H1 (cell line): Measurements from ENCODE around the gene RHBDF1. TPM values are rescaled to one million over a fixed set of nuclear protein-coding genes. Genes with fewer than 3 reads are reported as not detected.

ENCODE experiments used
- CTCF ChIA-PET: fragments of 300-600 bp; sonication (Branson Sonifier 250); formaldehyde crosslinking; loops from one replicate; lab custom pipeline; 2021; ENCODE audit not compliant: partially characterized antibody; lab: Charles Lee
- POLR2A ChIA-PET: fragments of 300-600 bp; sonication (Branson Sonifier 250); formaldehyde crosslinking; loops from one replicate; lab custom pipeline; 2021; ENCODE audit warnings: inconsistent platforms; ENCODE audit not compliant: partially characterized antibody; lab: Charles Lee
- DNase-seq, 2 experiments: peaks; one replicate each; pipeline versions ENCODE4 v3.0.0 to v3.0.0-alpha.2; 2010 to 2022; ENCODE audit warnings: low spot score in 2 of 2, low read depth in 1 of 2, mixed read lengths in 1 of 2
- FAIRE-seq: peaks from 2 replicates; lab custom pipeline; 2011; peaks lifted over from hg19 to GRCh38; lab: Jason Lieb, UNC
- H2AFZ ChIP-seq: 2 replicates; pipeline ENCODE4 v1.8.1; 2012; ENCODE audit warnings: low read length, inconsistent platforms
- H2AK5ac ChIP-seq: 2 replicates; pipeline ENCODE4 v1.6.1; 2013; ENCODE audit warnings: low read depth, low read length
- H2BK120ac ChIP-seq: replicated peaks from 2 replicates; pipeline ENCODE3; 2013; ENCODE audit warnings: low read depth, low read length, inconsistent platforms
- H2BK12ac ChIP-seq: 2 replicates; pipeline ENCODE4 v1.6.1; 2013; ENCODE audit warnings: low read depth, low read length
- H2BK15ac ChIP-seq: 2 replicates; pipeline ENCODE4 v1.6.1; 2013; ENCODE audit warnings: low read length
- H2BK20ac ChIP-seq: 2 replicates; pipeline ENCODE4 v1.6.1; 2013; ENCODE audit warnings: low read length
- H2BK5ac ChIP-seq: 2 replicates; pipeline ENCODE4 v1.6.1; 2013; ENCODE audit warnings: low read depth, low read length
- H3K14ac ChIP-seq: 2 replicates; pipeline ENCODE4 v1.6.1; 2013; ENCODE audit warnings: inconsistent platforms; ENCODE audit not compliant: insufficient read length
- H3K18ac ChIP-seq: 2 replicates; pipeline ENCODE4 v1.6.1; 2013; ENCODE audit warnings: low read length; ENCODE audit errors: extremely low read depth
- H3K23ac ChIP-seq: 2 replicates; pipeline ENCODE4 v1.6.1; 2013; ENCODE audit warnings: inconsistent platforms; ENCODE audit not compliant: insufficient read length
- H3K23me2 ChIP-seq: 2 replicates; pipeline ENCODE4 v1.6.1; 2013; ENCODE audit warnings: low read depth, low read length
- H3K27ac ChIP-seq: 2 replicates; pipeline ENCODE4 v1.6.1; 2011; ENCODE audit warnings: low read depth, low read length, inconsistent platforms
- H3K27me3 ChIP-seq, 4 experiments: replicated peaks in 1 of 4; 1 replicate in 1 of 4; 2 replicates in 3 of 4; pipeline versions ENCODE4 v1.6.1 to v1.8.1; 2011 to 2013; ENCODE audit warnings: low read length in 3 of 4, mild to moderate bottlenecking in 3 of 4, inconsistent platforms in 2 of 4, mixed read lengths in 2 of 4, moderate library complexity in 1 of 4; ENCODE audit not compliant: control insufficient read depth in 3 of 4, insufficient read depth in 3 of 4; ENCODE audit errors: extremely low read depth in 1 of 4
- H3K36me3 ChIP-seq, 4 experiments: 2 replicates each; pipeline versions ENCODE4 v1.6.1 to v1.8.1; 2011 to 2013; ENCODE audit warnings: mild to moderate bottlenecking in 4 of 4, low read length in 3 of 4, moderate library complexity in 2 of 4, control low read depth in 1 of 4, inconsistent platforms in 1 of 4; ENCODE audit not compliant: insufficient read depth in 4 of 4, control insufficient read depth in 2 of 4
- H3K4ac ChIP-seq: replicated peaks from 2 replicates; pipeline ENCODE3; 2013; ENCODE audit warnings: low read length, low read depth, mixed read lengths, inconsistent platforms; ENCODE audit not compliant: insufficient read length
- H3K4me1 ChIP-seq, 4 experiments: replicated peaks in 1 of 4; 1 replicate in 1 of 4; 2 replicates in 3 of 4; pipeline versions ENCODE4 v1.6.1 to v1.8.1; 2011 to 2013; ENCODE audit warnings: low read length in 3 of 4, inconsistent platforms in 2 of 4, mixed read lengths in 1 of 4; ENCODE audit not compliant: insufficient read depth in 4 of 4, control insufficient read depth in 3 of 4
- H3K4me2 ChIP-seq, 2 experiments: 2 replicates each; pipeline versions ENCODE4 v1.6.1 to v1.8.1; 2011 to 2013; ENCODE audit warnings: low read depth in 2 of 2, low read length in 2 of 2, control low read depth in 1 of 2, inconsistent platforms in 1 of 2, mild to moderate bottlenecking in 1 of 2; ENCODE audit not compliant: insufficient read depth in 1 of 2
- H3K4me3 ChIP-seq, 4 experiments: fragments of 200-600, 300-600 bp in 1 of 4; sonication (generic), shearing (Covaris generic), sonication (Bioruptor Twin) in 1 of 4; 2 replicates each; pipeline versions ENCODE4 v1.5.1 to v1.8.1; 2011 to 2016; ENCODE audit warnings: low read length in 4 of 4, low read depth in 3 of 4, control low read depth in 2 of 4, inconsistent platforms in 2 of 4, mild to moderate bottlenecking in 2 of 4, mixed read lengths in 1 of 4, moderate library complexity in 1 of 4; ENCODE audit not compliant: insufficient read depth in 2 of 4; ENCODE audit errors: extremely low read depth in 1 of 4
- H3K56ac ChIP-seq: replicated peaks from 2 replicates; pipeline ENCODE3; 2013; ENCODE audit warnings: low read depth, mild to moderate bottlenecking, mixed read lengths, low read length, inconsistent platforms; ENCODE audit not compliant: insufficient read length
- H3K79me1 ChIP-seq: 2 replicates; pipeline ENCODE4 v1.6.1; 2013; ENCODE audit warnings: low read depth, low read length, control low read depth
- H3K79me2 ChIP-seq, 2 experiments: 2 replicates each; pipeline versions ENCODE4 v1.6.1 to v1.8.1; 2012 to 2013; ENCODE audit warnings: low read length in 2 of 2, mild to moderate bottlenecking in 2 of 2, inconsistent platforms in 1 of 2; ENCODE audit not compliant: insufficient read depth in 2 of 2, control insufficient read depth in 1 of 2
- H3K9ac ChIP-seq, 4 experiments: replicated peaks in 1 of 4; 1 replicate in 1 of 4; 2 replicates in 3 of 4; pipeline versions ENCODE4 v1.6.1 to v1.8.1; 2011 to 2013; ENCODE audit warnings: low read depth in 3 of 4, low read length in 3 of 4, control low read depth in 2 of 4, mild to moderate bottlenecking in 2 of 4, moderate library complexity in 2 of 4, inconsistent platforms in 1 of 4; ENCODE audit errors: extremely low read depth in 1 of 4
- H3K9me3 ChIP-seq, 2 experiments: 2 replicates each; pipeline versions ENCODE4 v1.6.1 to v1.8.1; 2012 to 2013; ENCODE audit warnings: mild to moderate bottlenecking in 2 of 2, moderate library complexity in 2 of 2, control low read depth in 1 of 2, inconsistent platforms in 1 of 2, low read depth in 1 of 2, low read length in 1 of 2, mixed read lengths in 1 of 2; ENCODE audit not compliant: insufficient read depth in 2 of 2
- H4K20me1 ChIP-seq, 2 experiments: replicated peaks in 1 of 2; 2 replicates each; pipeline versions ENCODE3 to v1.8.1; 2011 to 2013; ENCODE audit warnings: inconsistent platforms in 2 of 2, low read length in 2 of 2, mild to moderate bottlenecking in 1 of 2; ENCODE audit not compliant: insufficient read depth in 2 of 2, control insufficient read depth in 1 of 2
- H4K5ac ChIP-seq: 2 replicates; pipeline ENCODE4 v1.6.1; 2013; ENCODE audit warnings: low read length, low read depth, mixed read lengths, inconsistent platforms; ENCODE audit not compliant: insufficient read length
- H4K8ac ChIP-seq: 2 replicates; pipeline ENCODE4 v1.8.0; 2013; ENCODE audit warnings: mild to moderate bottlenecking, moderate library complexity, low read length, inconsistent platforms; ENCODE audit not compliant: insufficient read depth; ENCODE audit errors: extremely low read depth
- H4K91ac ChIP-seq: replicated peaks from 2 replicates; pipeline ENCODE3; 2013; ENCODE audit warnings: low read length, mixed read lengths, inconsistent platforms; ENCODE audit not compliant: insufficient read length
- ASH2L ChIP-seq: fragments of 200-600, 300-600 bp; sonication (generic); IDR thresholded peaks from one replicate; pipeline ENCODE4 v1.7.1; 2017; ENCODE audit warnings: low read length
- BCL11A ChIP-seq, 2 experiments: IDR thresholded peaks; one replicate each; pipeline ENCODE4 v1.6.1; 2011; ENCODE audit warnings: low read depth in 2 of 2, low read length in 2 of 2, mild to moderate bottlenecking in 2 of 2
- CEBPB ChIP-seq: IDR thresholded peaks from 2 replicates; pipeline ENCODE4 v1.6.1; 2012; ENCODE audit warnings: low read depth, low read length
- CHD2 ChIP-seq: IDR thresholded peaks from 2 replicates; pipeline ENCODE4 v1.6.1; 2012; ENCODE audit warnings: low read length, improper control_type of control experiment
- EGR1 ChIP-seq: IDR thresholded peaks from 2 replicates; pipeline ENCODE4 v1.6.1; 2011; ENCODE audit warnings: low read depth, low read length, borderline replicate concordance
- FOSL1 ChIP-seq: IDR thresholded peaks from 2 replicates; pipeline ENCODE4 v1.6.1; 2011; ENCODE audit warnings: mild to moderate bottlenecking, low read depth, low read length, moderate library complexity; ENCODE audit not compliant: insufficient read depth
- RAD21 ChIP-seq, 2 experiments: IDR thresholded peaks in 1 of 2; conservative IDR thresholded peaks in 1 of 2; 2 replicates each; pipeline ENCODE4 v1.6.1; 2011; ENCODE audit warnings: low read depth in 2 of 2, low read length in 2 of 2, improper control_type of control experiment in 1 of 2, inconsistent platforms in 1 of 2, mild to moderate bottlenecking in 1 of 2, moderate library complexity in 1 of 2
- SP4 ChIP-seq: IDR thresholded peaks from 2 replicates; pipeline ENCODE4 v1.6.1; 2012; ENCODE audit warnings: low read length, inconsistent platforms
- SRF ChIP-seq: IDR thresholded peaks from 2 replicates; pipeline ENCODE4 v1.6.1; 2011; ENCODE audit warnings: mild to moderate bottlenecking, low read depth, low read length, moderate library complexity
- SUZ12 ChIP-seq: fragments of 200-600 bp; sonication (generic); IDR thresholded peaks from 2 replicates; pipeline ENCODE4 v1.6.1; 2012; ENCODE audit warnings: mild to moderate bottlenecking, inconsistent platforms, low read length, moderate library complexity, mixed read lengths
- TAF1 ChIP-seq: IDR thresholded peaks from 2 replicates; pipeline ENCODE4 v1.6.1; 2011; ENCODE audit warnings: mild to moderate bottlenecking, low read depth, low read length
- TCF12 ChIP-seq: IDR thresholded peaks from 2 replicates; pipeline ENCODE4 v1.6.1; 2011; ENCODE audit warnings: low read depth, mild to moderate bottlenecking, low read length
- WGBS, 2 experiments: shearing (Covaris generic) in 1 of 2; methylation state at CpG; one replicate each; pipeline versions ENCODE4 v1.1.6 to v1.1.7; 2013 to 2015; ENCODE audit warnings: low lambda C conversion rate in 2 of 2, mixed read lengths in 2 of 2, inconsistent platforms in 1 of 2, low coverage in 1 of 2, missing lambda C conversion rate in 1 of 2; ENCODE audit not compliant: insufficient replicate concordance in 2 of 2, insufficient coverage in 1 of 2, insufficient read length in 1 of 2; ENCODE audit errors: extremely low coverage in 1 of 2, missing lambda C conversion rate in 1 of 2; 5-methylcytosine and 5-hydroxymethylcytosine counted together
- polyA plus RNA-seq, 7 experiments: library from polyadenylated mRNA; depleted of rRNA in 3 of 7; stranded (reverse) in 5 of 7; unstranded in 2 of 7; fragments of >200 nt in 5 of 7; fragments of 200-250 nt in 2 of 7; gene quantifications; 1 replicate in 5 of 7; 2 replicates in 1 of 7; 4 replicates in 1 of 7; pipeline versions ENCODE4 v1.2.1 to v1.2.3, GENCODE V29; 2011 to 2013; ENCODE audit warnings: missing spikeins in 2 of 7, mixed read lengths in 2 of 7
- total RNA-seq: library from RNA; stranded (reverse); fragmentation: NEBNext Ultra II Directional; extraction: Animal tissue kit (Norgen Biotek cat#: 25700); gene quantifications from 2 replicates; pipeline ENCODE4 v1.2.1, GENCODE V29; 2021

RHBDF1 gene
- total and polyA plus RNA-seq, 2 of the 8 experiments (the other 6 are each of a cell fraction or from before 2014, with no cell fraction given): 37.4 to 51.6 TPM

GRCh38 chr16:94918-95265 lies 22.5 kb upstream of the RHBDF1 start:
- H2AK5ac ChIP-seq: no peak overlapping the region
- FAIRE-seq (no peak), DNase-seq (no peak)
- no peaks in the 10 kb centered on the region for H3K79me2 ChIP-seq
- H3K23ac ChIP-seq: no peak overlapping the region
- no peak overlapping the region for H3K9ac ChIP-seq
- no peak for TF ChIP-seq TCF12
- no peak for TF ChIP-seq SP4
- TF ChIP-seq BCL11A (IDR thresholded peaks at IDR 0.05; ENCODE audit: low read depth in 2 of 2, low read length in 2 of 2): no peak
- no peak for TF ChIP-seq EGR1
- no peak for TF ChIP-seq FOSL1
- TF ChIP-seq CHD2: no peak
- no peak for TF ChIP-seq SUZ12
- no peak for TF ChIP-seq RAD21 (IDR thresholded peaks at IDR 0.05 in 1 of 2, conservative IDR thresholded peaks at IDR 0.05 in 1 of 2; ENCODE audit: low read depth in 2 of 2, low read length in 2 of 2)
- no peak for TF ChIP-seq SRF
- TF ChIP-seq TAF1: no peak
- TF ChIP-seq ASH2L: no peak
- TF ChIP-seq CEBPB: no peak
- no peak overlapping the region for H3K4ac ChIP-seq
- H3K9me3 ChIP-seq: no peaks in the 10 kb centered on the region
- no peak overlapping the region for H2AFZ ChIP-seq
- peaks cover 0 to 3% (median 0%) of the 10 kb centered on the region in 4 experiments; a peak in 2 of 8 replicates for H3K36me3 ChIP-seq
- H2BK120ac ChIP-seq: no peak overlapping the region
- no peak overlapping the region for H3K56ac ChIP-seq
- H3K4me2 ChIP-seq: no peak overlapping the region
- H4K20me1 ChIP-seq: peaks cover 3 to 10% of the 10 kb centered on the region in 2 experiments
- POLR2A ChIA-PET: interaction anchor here (1.2 to 12.4 kb wide), 3 partner anchors 11 to 27 kb away, joined by 3 to 153 read pairs (median 6); partner anchors contain the start of genes MPG and RHBDF1
- WGBS, 2 experiments: 96% methylated on average over 5 of the region's 5 CpGs; no CpG with 5 or more reads in 1 of the 2 experiments
- H3K27ac ChIP-seq: no peak overlapping the region
- CTCF ChIA-PET: interaction anchor here (0.5 to 25.7 kb wide), 10 partner anchors 9 to 268 kb away, joined by 3 to 856 read pairs (median 24); partner anchors contain the start of genes MPG and RHBDF1
- no peak overlapping the region for H2BK20ac ChIP-seq
- no peaks in the 10 kb centered on the region for H3K27me3 ChIP-seq
- H3K14ac ChIP-seq: no peak overlapping the region
- H2BK15ac ChIP-seq: no peak overlapping the region
- no peaks in the 10 kb centered on the region for H3K23me2 ChIP-seq
- no peak overlapping the region for H2BK5ac ChIP-seq
- no peak overlapping the region for H4K8ac ChIP-seq
- no peak overlapping the region for H4K91ac ChIP-seq
- H3K4me3 ChIP-seq: no peak overlapping the region
- no peaks in the 10 kb centered on the region for H3K79me1 ChIP-seq
- no peak overlapping the region for H3K18ac ChIP-seq
- no peaks in the 10 kb centered on the region for H3K4me1 ChIP-seq
- H4K5ac ChIP-seq: no peak overlapping the region
- no peak overlapping the region for H2BK12ac ChIP-seq
